ENCODE results near the gene CRIP3.
"Not testable (repeated sequence)": the region's sequence is repeated elsewhere in the genome, so short reads cannot be mapped to it uniquely, and the experiment has no call there.

Gene CRIP3

GRCh38 chr6:43304882-43305281 lies 3.7 kb downstream of the CRIP3 start:
- no peak for DNase-seq

GRCh38 chr6:43304361-43304760 lies 4.3 kb downstream of the CRIP3 start:
- DNase-seq, result no peak

GRCh38 chr6:43303751-43304331 lies 4.8 kb downstream of the CRIP3 start:
- no peak for DNase-seq

- not testable (repeated sequence) for DNase-seq
These were observed 5.6 kb downstream of the CRIP3 start for GRCh38 chr6:43303006-43303405.

- DNase-seq, result no peak
These were observed 6.5 kb downstream of the CRIP3 start for GRCh38 chr6:43302126-43302525.

- no peak for DNase-seq
These were observed 7.3 kb downstream of the CRIP3 start for GRCh38 chr6:43301081-43301870.

GRCh38 chr6:43299338-43300293 lies 9.0 kb downstream of the CRIP3 start:
- no peak for DNase-seq

GRCh38 chr6:43298565-43299337 lies 9.9 kb downstream of the CRIP3 start:
- no peak for DNase-seq

GRCh38 chr6:43297644-43298564 lies 10.7 kb downstream of the CRIP3 start, which contains the start of gene SLC22A7:
Gene SLC22A7 (plus strand): TSS chr6:43298260. CDS start chr6:43298359, 99 bp downstream.
- no peak for DNase-seq

- no peak for DNase-seq
These were observed 11.7 kb downstream of the CRIP3 start for GRCh38 chr6:43296780-43297497.

- no peak for DNase-seq
These were observed 13.2 kb downstream of the CRIP3 start for GRCh38 chr6:43295456-43295855.

GRCh38 chr6:43294536-43294935 lies 14.1 kb downstream of the CRIP3 start:
- no peak for DNase-seq

GRCh38 chr6:43293698-43294097 lies 14.9 kb downstream of the CRIP3 start:
- DNase-seq, result no peak

- DNase-seq, result no peak
These were observed 15.8 kb downstream of the CRIP3 start for GRCh38 chr6:43292763-43293318.

GRCh38 chr6:43292341-43292740 lies 16.3 kb downstream of the CRIP3 start:
- DNase-seq, result no peak

GRCh38 chr6:43291708-43292107 lies 16.9 kb downstream of the CRIP3 start:
- DNase-seq, result no peak

GRCh38 chr6:43290905-43291355 lies 17.7 kb downstream of the CRIP3 start:
- DNase-seq, result peak; percentile 1

- DNase-seq, result no peak
These were observed 18.2 kb downstream of the CRIP3 start for GRCh38 chr6:43290339-43290904.

- DNase-seq, result peak; percentile 21
These were observed 20.6 kb downstream of the CRIP3 start for GRCh38 chr6:43287717-43288679.
